PC-3 (cell line): ENCODE data around the gene NFATC1. TPM values are rescaled to one million over a fixed set of nuclear protein-coding genes. Genes with fewer than 3 reads are reported as not detected.

Experiments
- ATAC-seq: fragments of 200-7000 bp; cut with Tn5 transposase; 2 replicates; pipeline ENCODE4 v1.9.1; 2020; ENCODE audit warnings: mild to moderate bottlenecking, moderate library complexity
- BruUV-seq: library from RNA; stranded (reverse); fragments of 400-500 nt; replicated peaks from 2 replicates; lab custom pipeline; 2021; lab: Mats Ljungman, UMichigan
- CTCF ChIA-PET: fragments of 300-600 bp; sonication (Branson Sonifier 250); formaldehyde crosslinking; loops from one replicate; lab custom pipeline; 2022; ENCODE audit warnings: antibody characterized with exemption; lab: Charles Lee
- POLR2A ChIA-PET: fragments of 300-600 bp; sonication (Branson Sonifier 250); formaldehyde crosslinking; loops from one replicate; lab custom pipeline; 2022; ENCODE audit warnings: antibody characterized with exemption; ENCODE audit not compliant: unreplicated experiment; lab: Charles Lee
- DNase-seq: peaks from one replicate; pipeline ENCODE4 v3.0.0-alpha.2; 2015
- H2AFZ ChIP-seq: fragments of 300-600 bp; sonication (generic); 2 replicates; pipeline ENCODE4 v1.6.0; 2016; ENCODE audit warnings: antibody characterized with exemption, low read length
- H3F3A ChIP-seq: fragments of 300-600 bp; sonication (generic); one replicate; pipeline ENCODE4 v1.6.0; 2017; ENCODE audit warnings: antibody characterized with exemption, low read length, control low read depth, mild to moderate bottlenecking; ENCODE audit not compliant: unreplicated experiment
- H3K27ac ChIP-seq: fragments of 300-600 bp; sonication (generic); 2 replicates; pipeline ENCODE4 v1.5.1; 2016; ENCODE audit warnings: mild to moderate bottlenecking, low read length
- H3K27me3 ChIP-seq: fragments of 300-600 bp; sonication (generic); 2 replicates; pipeline ENCODE4 v1.6.1; 2016; ENCODE audit warnings: low read length, mixed read lengths
- H3K36me3 ChIP-seq: fragments of 300-600 bp; sonication (generic); 2 replicates; pipeline ENCODE4 v1.6.1; 2016; ENCODE audit warnings: low read depth, mixed run types, low read length, mixed read lengths
- H3K4me1 ChIP-seq: fragments of 300-600 bp; sonication (generic); 2 replicates; pipeline ENCODE4 v1.5.1; 2016; ENCODE audit warnings: low read length; ENCODE audit not compliant: insufficient read depth
- H3K4me2 ChIP-seq: fragments of 300-600 bp; sonication (generic); 2 replicates; pipeline ENCODE4 v1.6.0; 2016; ENCODE audit warnings: low read length
- H3K4me3 ChIP-seq: fragments of 300-600 bp; sonication (generic); 2 replicates; pipeline ENCODE4 v1.5.1; 2016; ENCODE audit warnings: mild to moderate bottlenecking, low read length, mixed read lengths
- H3K79me2 ChIP-seq: fragments of 300-600 bp; sonication (generic); 2 replicates; pipeline ENCODE4 v1.6.1; 2017; ENCODE audit warnings: low read length, mixed read lengths
- H3K9ac ChIP-seq: fragments of 300-600 bp; sonication (generic); 2 replicates; pipeline ENCODE4 v1.6.0; 2016; ENCODE audit warnings: mild to moderate bottlenecking, low read length
- H3K9me2 ChIP-seq: fragments of 300-600 bp; sonication (generic); replicated peaks from 2 replicates; pipeline ENCODE4 v1.6.1; 2016; ENCODE audit warnings: mixed run types, low read length, mixed read lengths
- H3K9me3 ChIP-seq: fragments of 300-600 bp; sonication (generic); 2 replicates; pipeline ENCODE4 v1.6.1; 2016; ENCODE audit warnings: low read length, mixed read lengths
- H4K20me1 ChIP-seq: fragments of 300-600 bp; sonication (generic); 2 replicates; pipeline ENCODE4 v1.6.1; 2016; ENCODE audit warnings: low read length, mixed read lengths
- EZH2 ChIP-seq: fragments of 300-600 bp; sonication (generic); IDR thresholded peaks from one replicate; pipeline ENCODE4 v1.6.1; 2017; ENCODE audit warnings: antibody characterized with exemption, mild to moderate bottlenecking, low read length; ENCODE audit not compliant: unreplicated experiment
- EZH2phosphoT487 ChIP-seq: fragments of 300-600 bp; sonication (generic); IDR thresholded peaks from 2 replicates; pipeline ENCODE4 v1.6.1; 2018; ENCODE audit warnings: mild to moderate bottlenecking, antibody characterized with exemption, low read length, borderline replicate concordance
- intact Hi-C: fragments of 100-400 bp; cut with micrococcal nuclease; formaldehyde crosslinking; loops from 2 replicates; pipeline ENCODE4 v1.9.0; 2023
- total RNA-seq: library from RNA; depleted of rRNA; stranded (reverse); fragments of >200 nt; gene quantifications from 2 replicates; pipeline ENCODE4 v1.2.3, GENCODE V29; 2014
- TF ChIP-seq, protein P1 (sequence below): fragments of 300-600 bp; sonication (generic); conservative IDR thresholded peaks from 2 replicates; pipeline ENCODE4 v1.5.1; 2017; ENCODE audit warnings: antibody characterized with exemption, low read depth, mild to moderate bottlenecking, low read length

NFATC1 gene
- total RNA-seq, 1 experiment from 2014 or later: 5.9 TPM

DNA sequence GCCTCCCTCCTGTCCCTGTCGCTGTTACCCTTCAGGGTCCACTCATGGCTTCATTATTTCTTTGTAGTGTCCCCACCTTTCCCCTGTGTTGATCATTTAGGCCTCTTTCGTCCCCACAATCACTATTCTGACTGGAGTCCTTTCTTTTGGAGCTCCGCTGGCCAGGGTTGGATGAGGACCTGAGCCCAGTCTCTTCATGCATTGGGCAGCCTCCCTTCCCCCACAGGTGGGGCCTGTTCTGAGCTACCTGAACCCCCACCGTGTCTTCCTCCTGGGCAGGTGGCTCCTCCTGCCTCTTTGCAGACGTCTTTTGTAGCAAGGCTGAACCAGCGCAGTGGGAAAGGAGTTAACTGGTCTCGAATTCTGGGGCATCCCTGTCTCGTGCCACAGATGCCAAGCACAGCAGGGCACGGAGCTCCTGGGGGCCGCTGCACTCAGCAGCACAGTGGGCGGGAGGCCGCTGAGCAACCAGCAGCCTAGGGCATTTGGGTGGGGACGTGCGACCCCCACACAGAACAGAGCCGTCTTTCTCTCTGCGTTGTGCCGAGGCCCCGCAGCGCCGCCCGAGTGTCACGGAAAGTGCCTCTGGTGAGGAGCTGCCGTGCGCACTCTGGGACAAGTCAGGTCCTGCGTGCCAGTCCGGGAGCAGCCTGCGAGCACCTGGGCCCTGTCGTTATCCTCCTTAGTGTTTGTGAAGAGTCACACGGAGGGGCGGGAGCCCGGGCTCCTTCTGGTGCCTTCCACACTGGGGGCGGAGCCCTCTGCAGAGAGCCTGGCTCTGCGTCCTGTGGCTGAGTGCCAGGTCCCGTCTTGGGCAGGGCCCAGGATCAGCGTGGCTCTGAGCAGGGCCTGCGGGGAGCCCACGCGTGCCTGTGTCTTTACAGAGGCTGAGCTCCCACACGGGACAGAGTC, 130.1 kb downstream of the NFATC1 start:
- DNase-seq (peak; percentile 6), ATAC-seq (no peak)
- H3K36me3 ChIP-seq: no peaks in the 10 kb centered on the region
- POLR2A ChIA-PET: no interaction called here
- H2AFZ ChIP-seq: no peak overlapping the region
- no peaks in the 10 kb centered on the region for H3K27me3 ChIP-seq
- no peaks in the 10 kb centered on the region for H3F3A ChIP-seq
- TF ChIP-seq EZH2phosphoT487 (no peak), EZH2 (no peak)
- TF ChIP-seq, protein P1, sequence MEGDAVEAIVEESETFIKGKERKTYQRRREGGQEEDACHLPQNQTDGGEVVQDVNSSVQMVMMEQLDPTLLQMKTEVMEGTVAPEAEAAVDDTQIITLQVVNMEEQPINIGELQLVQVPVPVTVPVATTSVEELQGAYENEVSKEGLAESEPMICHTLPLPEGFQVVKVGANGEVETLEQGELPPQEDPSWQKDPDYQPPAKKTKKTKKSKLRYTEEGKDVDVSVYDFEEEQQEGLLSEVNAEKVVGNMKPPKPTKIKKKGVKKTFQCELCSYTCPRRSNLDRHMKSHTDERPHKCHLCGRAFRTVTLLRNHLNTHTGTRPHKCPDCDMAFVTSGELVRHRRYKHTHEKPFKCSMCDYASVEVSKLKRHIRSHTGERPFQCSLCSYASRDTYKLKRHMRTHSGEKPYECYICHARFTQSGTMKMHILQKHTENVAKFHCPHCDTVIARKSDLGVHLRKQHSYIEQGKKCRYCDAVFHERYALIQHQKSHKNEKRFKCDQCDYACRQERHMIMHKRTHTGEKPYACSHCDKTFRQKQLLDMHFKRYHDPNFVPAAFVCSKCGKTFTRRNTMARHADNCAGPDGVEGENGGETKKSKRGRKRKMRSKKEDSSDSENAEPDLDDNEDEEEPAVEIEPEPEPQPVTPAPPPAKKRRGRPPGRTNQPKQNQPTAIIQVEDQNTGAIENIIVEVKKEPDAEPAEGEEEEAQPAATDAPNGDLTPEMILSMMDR: no peak
- no peaks in the 10 kb centered on the region for H3K4me1 ChIP-seq
- no peaks in the 10 kb centered on the region for H3K9me2 ChIP-seq
- no peaks in the 10 kb centered on the region for H3K9me3 ChIP-seq
- intact Hi-C loops: loop anchor here (5.0 kb wide), 1 partner anchor 129 kb away; the partner anchor contains the start of gene NFATC1
- no peak overlapping the region for H3K4me2 ChIP-seq
- H3K27ac ChIP-seq: no peak overlapping the region
- BruUV-seq: no TSS peak
- no peaks in the 10 kb centered on the region for H4K20me1 ChIP-seq
- CTCF ChIA-PET: no interaction called here
- H3K79me2 ChIP-seq: no peaks in the 10 kb centered on the region
- no peak overlapping the region for H3K9ac ChIP-seq
- no peak overlapping the region for H3K4me3 ChIP-seq

GRCh38 chr18:79526468-79527460, 131.0 kb downstream of the NFATC1 start:
- ATAC-seq: no peak
- H2AFZ ChIP-seq: no peak overlapping the region

More at GRCh38 chr18:79526468-79527460, 131.0 kb downstream of the NFATC1 start:
- no peaks in the 10 kb centered on the region for H3K4me1 ChIP-seq
- H3K27ac ChIP-seq: no peak overlapping the region
- H3K79me2 ChIP-seq: no peaks in the 10 kb centered on the region
- H3K9me2 ChIP-seq: no peaks in the 10 kb centered on the region
- no peaks in the 10 kb centered on the region for H3F3A ChIP-seq
- BruUV-seq: no TSS peak
- intact Hi-C loops: loop anchor here (5.0 kb wide), 1 partner anchor 129 kb away; the partner anchor contains the start of gene NFATC1
- H3K9me3 ChIP-seq: no peaks in the 10 kb centered on the region
- no peaks in the 10 kb centered on the region for H3K27me3 ChIP-seq
- TF ChIP-seq, protein P1: no peak
- TF ChIP-seq EZH2phosphoT487 (no peak), EZH2 (no peak)
- H4K20me1 ChIP-seq: no peaks in the 10 kb centered on the region
- POLR2A ChIA-PET: no interaction called here
- no peak overlapping the region for H3K9ac ChIP-seq
- H3K4me3 ChIP-seq: no peak overlapping the region
- no peaks in the 10 kb centered on the region for H3K36me3 ChIP-seq
- CTCF ChIA-PET: no interaction called here
- no peak overlapping the region for H3K4me2 ChIP-seq
- no peak for DNase-seq
